SW480 (cell line): ENCODE measurements around the gene TFCP2L1.
"Not testable (repeated sequence)": the region's sequence is repeated elsewhere in the genome, so short reads cannot be mapped to it uniquely, and the experiment has no call there.

Experiments used
- DNase-seq: peaks from one replicate; pipeline ENCODE4 v3.0.0-alpha.2; 2016; ENCODE audit warnings: low spot score

TFCP2L1 gene

DNA sequence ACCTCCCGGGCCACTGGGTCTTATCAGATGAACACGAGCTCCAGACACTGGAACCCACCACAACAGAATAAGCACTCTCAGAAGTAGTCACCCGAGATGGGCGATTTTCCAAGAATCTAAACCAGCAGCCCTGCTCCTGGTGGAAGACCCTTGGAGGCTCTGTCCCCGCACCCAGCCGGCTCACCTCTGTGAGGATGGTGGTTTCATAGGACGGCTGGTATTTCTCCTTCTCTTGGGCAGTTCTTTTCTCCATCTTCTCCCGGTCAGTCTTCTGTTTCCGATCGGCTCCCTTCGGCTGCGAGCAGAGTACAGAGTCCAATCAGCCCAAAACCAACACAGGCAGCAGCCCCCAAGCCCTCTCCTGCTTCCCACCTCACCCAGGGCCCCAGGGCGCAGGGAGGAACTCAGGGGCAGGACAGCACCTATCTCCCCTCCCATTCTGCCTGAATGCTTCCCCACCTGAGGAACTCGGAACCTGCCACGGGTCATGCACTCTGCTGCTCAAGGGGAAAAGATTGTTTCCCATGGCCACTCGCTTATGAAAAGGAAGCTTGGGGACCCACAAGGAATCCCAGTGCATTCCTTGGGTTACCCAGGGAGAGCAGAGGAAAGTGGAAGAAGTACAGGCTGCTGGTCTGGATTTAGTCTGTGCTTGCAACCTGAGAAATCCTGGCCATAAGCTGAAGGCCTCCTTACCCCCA lies 42.7 kb downstream of the TFCP2L1 start:
- no peak for DNase-seq

DNA sequence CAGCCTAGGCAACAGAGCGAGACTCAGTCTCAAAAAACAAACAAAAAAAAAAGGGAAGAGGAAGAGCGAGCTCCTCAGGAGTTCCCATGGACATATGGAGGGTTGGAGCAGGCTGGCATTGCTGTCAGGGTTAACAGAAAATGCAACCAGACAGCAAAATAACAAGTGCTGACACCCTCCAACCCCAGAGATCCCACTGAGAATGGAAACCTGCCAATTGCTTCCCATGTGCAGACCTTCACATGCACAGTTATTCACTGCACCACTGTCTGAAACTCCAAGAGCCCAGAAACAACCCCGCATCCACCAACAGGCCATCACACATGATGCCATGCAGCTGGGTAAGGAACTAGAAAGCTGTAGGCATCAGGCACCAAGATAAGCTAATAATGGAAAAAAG lies 43.5 kb downstream of the TFCP2L1 start:
- DNase-seq: no peak

DNA sequence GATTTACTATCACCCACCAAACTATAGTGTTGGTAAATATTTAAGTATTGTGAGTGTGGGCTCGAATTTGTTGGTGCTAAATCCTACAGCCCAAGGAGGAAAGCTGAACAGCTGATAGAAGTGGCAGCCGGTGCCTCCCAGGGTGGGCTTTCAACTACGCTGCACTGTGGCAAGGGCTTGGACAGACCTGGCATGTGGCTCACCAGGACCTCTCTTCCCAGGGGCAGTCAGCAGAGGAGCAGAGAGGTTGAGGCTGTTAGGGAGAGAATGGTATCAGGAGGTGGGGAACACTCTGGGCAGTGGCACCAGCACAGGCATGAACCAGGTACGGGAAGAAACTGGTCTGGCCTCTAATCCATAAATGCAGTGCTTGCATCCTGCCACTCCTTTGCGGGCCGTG lies 44.6 kb downstream of the TFCP2L1 start:
- no peak for DNase-seq

DNA sequence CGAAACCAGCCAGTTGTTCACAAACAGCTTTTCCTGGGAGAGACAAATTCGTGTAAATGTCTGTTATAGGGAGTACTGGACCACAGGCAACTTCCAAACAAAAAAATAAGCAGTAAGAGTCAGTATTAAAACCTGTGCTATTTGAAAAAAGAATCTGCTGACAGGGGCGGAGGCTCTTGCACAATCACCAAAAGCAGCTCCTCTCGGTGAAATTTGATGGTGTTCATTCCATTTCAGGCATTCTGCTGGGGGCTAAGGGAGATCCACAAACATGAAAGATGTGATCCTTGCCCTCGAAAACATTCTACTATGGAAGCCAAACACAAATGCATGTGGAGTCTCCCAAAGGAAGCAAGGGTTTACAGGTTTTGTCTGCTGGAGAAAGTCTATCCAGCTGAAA lies 45.0 kb downstream of the TFCP2L1 start:
- no peak for DNase-seq

DNA sequence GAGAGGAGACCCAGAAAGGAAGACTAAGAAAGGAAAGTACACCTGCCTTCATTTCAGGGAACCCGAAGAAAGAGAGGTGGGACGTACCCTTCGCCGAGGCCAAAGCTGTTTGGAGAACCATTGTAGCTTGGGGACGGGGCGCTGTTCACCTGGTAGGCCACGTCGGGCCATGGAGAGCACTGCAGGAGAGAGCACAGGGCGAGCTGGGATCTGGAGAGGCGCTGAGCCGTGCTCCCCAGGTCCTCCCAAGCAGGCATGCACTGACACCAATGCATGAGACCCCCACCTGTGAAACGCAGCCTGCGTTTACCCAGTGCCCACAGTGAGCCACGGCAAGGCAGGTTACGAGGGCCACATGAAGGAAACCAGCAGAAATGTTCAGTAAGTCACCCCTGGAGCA lies 45.5 kb downstream of the TFCP2L1 start:
- no peak for DNase-seq

DNA sequence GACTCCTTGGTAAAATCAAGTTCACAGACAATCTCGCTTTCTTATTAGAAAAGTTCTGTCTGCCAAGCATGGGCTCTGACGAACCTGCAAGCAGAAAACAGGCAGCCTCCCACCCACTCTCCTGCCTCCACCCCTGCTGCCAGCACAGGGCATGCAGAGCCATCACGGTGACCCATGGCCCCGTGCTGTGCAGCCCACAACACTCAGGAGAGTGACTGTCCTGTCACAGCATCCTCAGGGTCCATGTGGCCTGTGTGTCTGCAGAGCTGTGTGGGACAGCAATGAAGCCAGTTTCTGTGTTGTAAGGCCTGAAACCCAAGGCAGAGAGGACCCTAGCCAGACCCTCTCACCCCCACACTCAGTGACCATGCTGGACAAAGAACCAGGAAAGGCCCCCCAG lies 46.2 kb downstream of the TFCP2L1 start:
- DNase-seq: no peak

DNA sequence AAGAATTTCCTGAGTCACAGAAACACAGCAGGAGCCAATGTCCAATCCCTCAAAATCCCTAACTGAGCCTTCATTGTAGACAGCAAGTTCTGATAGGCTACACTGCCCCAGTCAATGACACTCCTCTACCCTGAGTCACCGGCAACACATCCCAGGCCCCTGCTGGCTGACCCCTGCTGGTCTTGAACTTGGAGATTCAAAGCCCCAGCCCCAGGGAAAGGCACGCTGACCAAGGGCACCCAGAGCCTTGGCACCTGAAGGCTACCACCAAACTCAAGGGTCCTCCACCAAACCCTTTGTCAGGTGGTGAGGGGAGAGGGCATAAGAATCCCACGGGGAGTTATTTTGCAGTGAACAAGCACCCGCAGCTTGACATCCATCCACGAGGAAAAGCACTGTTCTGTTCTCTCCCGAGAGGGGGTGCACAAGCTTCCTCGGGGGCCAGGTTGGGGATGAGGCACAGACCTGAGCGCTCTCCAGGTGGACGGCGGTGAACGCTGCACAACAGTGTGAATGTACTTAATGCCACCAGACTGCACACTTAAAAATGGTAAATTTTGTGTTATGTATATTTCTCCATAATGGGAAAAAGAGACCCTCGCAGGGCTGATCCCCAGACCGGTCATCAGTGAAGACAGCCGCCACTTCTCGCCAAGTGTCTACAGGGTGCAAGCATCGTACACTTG lies 46.9 kb downstream of the TFCP2L1 start:
- DNase-seq: no peak

DNA sequence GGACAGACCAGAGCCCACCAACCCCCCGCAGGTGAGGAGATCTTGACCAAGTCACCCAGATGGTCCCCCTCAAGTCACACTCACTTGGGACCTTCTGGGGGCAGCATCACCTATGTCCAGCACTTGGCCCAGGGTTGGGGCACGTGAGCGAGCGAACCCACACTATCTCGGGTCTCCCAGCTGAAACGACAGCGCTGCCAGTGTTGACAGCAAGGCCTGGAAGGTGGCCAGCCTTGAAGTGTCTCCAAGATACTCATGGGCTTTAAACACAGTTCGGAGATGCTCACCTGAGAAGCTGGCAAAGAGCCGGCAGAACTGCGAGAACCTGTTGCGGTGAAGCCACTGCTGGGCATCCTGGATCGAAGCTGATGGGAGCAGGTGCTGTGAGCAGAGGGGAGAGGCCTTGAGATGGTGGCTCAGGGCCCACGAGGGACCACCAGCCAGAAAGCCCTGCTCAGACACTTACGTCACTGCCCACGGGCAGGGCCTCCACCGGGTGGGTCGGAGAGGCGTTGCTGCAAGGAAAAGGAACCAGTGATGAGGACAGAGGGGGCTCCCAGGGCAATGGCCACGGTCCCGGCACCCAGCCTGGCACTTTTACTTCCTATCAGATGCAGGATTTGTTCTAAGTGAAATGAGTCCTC lies 47.5 kb downstream of the TFCP2L1 start:
- DNase-seq: no peak

DNA sequence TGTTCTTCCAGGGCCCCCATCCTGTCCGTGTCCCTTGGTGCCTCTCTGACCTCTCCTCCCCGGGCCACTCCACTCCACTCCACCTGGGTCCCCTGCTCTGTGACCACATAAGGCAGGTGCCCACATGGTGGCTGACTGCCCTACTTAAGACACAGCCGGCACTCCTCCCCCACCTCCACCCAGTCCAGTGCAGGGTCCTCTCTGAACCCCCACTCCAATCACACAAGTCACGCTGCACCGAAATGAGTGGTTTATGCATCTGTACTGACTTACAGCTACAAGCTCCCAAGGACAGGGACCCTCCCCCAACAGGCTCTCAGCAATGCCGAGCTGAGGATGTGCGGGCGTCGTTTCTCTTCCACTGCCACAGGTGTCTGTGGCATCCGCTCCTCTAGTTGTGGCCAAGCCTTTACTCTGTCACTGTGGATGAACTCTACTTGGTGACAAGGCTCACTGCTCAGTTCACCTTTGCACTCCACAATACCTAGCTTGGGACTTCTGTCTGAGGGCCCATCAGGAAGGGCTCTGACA lies 48.3 kb downstream of the TFCP2L1 start:
- DNase-seq: no peak

DNA sequence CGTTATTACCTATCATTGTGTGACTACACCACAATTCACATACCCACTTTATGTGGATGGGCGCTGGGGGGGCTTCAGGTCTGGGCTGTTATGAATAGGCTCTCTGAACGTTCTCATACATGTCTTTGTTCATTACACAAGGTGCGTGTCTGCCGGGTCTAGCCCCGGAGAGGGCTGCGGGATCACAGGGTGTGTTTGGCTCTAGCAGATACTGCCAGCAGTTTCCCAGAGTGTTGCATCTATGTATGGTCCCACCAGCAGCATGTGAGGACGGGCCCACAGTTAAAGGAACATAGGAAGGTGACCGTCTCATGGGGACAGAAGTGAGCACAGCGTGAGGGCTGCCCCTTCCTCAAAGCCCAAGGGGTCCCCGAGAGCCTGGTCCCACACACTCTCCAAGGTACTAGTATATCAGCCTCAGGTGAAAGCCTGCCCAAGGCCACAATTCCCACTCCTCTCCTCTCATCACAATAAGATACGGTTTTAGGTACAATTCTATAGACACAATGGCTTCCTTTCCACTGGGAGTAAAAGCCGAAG lies 48.8 kb downstream of the TFCP2L1 start:
- DNase-seq: no peak

DNA sequence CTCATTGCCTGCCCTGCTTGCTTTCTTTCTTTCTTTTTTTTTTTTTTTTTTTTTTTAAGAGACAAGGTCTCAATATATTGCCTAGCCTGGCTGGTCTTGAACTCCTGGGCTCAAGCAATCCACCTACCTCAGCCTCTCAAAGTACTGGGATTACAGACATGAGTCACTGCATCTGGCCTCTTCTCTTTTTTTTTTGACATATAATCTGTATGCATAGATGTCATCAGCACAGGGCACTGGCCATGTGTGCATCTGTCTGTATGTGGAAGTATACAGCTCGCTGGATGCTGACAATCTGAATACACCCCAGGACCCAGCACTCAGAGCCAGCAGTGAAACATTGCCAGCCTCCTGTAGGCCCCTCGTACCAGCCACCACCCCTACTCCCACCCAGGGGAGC lies 49.5 kb downstream of the TFCP2L1 start:
- DNase-seq: no peak

DNA sequence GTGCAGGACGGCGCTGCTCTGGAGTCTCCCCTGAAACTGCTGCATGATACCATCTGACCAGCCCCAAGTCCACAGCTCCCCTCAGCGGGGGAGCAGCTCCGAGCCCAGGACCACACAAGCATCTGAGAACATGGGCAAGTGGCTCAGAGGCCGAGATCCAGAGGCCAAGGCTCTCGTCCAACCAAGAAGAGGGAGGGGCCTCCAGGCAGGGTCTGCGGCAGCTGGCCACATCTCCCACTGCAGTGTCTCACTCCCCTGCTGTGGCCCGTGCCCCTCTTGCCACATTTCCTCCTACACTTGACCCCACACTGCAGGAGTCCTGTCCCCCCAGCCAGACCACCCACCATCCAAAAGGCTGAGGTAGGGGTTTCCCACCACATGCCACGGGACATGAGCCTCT lies 50.2 kb downstream of the TFCP2L1 start:
- DNase-seq: no peak

DNA sequence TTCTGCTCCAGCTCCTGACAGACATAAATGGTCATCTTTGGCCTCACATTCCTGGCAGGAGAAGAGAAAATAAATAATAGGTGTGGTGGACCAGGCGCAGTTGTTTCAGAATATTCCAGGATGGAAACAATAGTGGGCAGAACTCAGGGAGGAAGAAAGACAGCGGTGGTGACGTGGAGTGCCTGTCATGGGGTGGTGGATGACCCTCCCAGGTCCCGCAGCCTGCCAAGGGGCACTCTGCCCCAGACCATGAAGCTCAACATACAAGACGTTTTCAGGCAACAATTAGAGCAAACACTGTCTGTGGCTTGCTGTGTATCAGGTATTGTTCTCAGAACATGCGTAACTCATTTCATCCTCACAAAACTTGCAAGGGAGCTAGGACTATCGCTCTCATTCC lies 50.9 kb downstream of the TFCP2L1 start:
- no peak for DNase-seq

DNA sequence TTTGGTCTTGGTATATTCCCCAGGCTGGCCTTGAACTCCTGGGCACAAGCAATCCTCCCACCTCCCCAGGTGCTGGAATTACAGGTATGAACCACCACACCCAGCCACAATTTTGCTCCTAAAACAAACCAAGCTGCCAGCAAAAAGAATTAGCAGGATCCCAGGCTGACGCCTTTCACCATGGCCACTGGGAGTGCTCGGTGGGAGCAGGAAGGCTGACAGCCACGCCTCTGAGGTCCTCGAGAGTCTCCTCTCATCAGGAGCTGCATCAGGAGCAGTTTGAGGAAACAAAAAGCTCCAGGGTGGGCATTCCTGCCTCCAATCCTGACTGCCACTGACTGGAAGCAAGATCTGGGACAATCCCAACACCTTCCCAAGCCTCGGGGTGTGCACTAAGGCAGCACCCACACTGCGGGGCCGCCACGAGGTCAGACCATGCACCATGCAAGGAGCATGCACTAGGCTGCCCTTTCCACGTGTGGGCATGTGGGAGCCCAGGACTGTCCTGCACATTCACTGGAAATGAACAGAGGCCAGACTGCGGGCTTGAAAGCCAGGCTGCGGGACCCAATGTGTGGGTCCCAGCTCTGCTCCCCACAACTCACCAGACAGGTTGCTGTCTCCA lies 51.4 kb downstream of the TFCP2L1 start:
- no peak for DNase-seq

DNA sequence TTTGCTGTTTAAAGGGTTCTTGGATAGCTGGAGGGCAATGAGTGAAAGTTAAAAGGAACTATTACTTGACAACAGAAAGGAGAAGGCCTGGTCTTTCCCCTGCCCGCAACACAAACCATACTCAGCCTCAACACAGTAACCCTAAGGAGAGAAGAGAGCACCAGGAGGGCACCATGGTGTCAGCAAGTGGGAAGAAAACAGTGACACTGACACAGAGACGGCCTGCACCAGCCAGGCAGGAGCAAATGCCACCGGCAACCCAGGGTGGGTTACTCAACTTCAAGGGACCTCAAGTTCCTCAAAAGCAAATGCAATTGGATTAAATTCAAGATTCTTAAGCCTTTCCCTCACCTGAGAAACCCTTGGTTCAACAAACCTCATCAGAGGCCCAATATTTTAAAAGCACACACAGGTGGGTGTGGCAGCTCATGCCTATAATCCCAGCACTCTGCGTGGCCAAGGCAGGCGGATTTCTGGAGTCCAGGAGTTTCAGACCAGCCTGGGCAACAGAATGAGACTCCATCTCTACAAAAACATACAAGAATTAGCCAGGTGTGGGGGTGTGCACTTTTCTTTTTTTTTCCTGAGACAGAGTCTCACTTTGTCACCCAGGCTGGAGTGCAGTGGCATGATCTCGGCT lies 52.3 kb downstream of the TFCP2L1 start:
- no peak for DNase-seq

DNA sequence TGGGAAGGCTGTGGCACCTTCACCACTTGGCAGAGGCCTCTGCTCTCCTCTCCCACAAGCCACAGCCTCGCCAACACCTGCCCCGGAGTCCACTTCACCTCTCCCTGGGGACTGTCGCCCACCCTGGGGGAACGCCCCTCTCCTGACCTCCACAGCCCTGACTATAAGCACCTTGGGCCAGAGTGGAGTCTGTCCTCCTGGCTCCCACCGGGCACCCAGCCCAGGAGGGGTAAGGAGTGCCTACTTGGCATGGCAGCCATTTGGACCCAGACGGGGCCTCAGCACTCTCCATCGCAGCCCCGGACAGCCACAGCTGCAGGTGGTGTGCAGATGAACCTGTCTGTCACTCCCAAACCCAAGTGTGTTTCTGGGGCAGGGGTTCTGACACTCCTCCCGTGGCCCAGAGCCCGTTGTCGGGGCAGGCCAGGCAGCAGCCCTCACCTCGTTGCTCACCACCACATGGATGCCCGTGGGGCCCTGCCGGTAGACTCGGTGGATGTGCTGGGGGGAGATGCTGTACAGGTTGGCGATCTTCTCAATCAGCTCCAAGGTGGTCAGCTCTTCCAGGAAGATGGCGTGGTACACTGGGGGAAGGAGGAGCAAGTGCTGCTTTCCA lies 53.5 kb downstream of the TFCP2L1 start:
- DNase-seq: no peak

DNA sequence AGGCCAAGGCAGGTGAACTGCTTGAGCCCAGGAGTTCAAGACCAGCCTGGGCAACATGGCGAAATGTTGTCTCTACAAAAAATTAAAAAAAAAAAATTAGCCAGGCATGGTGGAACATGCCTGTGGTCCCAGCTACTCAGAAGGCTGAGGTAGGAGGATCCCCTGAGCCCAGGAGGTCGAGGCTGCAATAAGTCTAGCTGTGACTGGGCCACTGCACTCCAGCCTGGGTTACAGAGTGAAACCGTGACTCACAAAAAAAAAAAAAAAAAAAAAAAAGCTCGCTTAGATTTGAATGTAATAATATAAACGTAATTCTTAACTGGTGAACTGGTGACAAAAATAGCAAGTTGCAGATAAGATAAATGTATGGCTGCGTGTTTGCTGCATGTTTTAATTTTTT lies 56.5 kb downstream of the TFCP2L1 start:
- no peak for DNase-seq

DNA sequence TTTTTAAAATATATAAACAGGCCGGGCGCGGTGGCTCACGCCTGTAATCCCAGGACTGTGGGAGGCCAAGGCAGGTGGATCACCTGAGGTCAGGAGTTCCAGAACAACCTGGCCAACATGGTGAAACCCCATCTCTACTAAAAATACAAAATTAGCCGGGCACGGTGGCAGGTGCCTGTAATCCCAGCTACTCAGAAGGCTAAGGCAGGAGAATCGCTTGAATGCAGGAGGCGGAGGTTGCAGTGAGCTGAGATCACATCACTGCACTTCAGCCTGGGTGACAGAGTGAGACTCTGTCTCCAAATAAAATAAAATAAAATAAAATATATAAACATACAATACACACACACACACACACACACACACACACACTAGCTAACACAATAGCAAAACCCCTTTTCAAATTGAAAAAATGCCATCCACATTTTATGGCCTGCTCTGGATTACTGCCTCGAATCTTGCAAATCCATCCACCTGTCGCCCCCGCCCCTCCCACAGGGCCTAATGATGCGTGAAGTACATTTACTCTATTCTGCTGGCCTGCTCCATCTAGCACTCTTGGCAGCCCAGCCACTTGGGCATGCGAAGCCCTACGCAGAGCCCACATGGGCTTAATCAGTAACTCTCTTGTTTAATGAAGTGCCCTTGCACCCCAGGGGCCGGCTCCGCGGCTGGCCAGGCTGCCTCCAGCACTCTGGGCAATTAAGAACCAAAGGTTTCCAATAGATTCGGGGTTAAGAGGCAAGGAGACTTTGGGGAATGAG lies 57.4 kb downstream of the TFCP2L1 start:
- DNase-seq: not testable (repeated sequence)

DNA sequence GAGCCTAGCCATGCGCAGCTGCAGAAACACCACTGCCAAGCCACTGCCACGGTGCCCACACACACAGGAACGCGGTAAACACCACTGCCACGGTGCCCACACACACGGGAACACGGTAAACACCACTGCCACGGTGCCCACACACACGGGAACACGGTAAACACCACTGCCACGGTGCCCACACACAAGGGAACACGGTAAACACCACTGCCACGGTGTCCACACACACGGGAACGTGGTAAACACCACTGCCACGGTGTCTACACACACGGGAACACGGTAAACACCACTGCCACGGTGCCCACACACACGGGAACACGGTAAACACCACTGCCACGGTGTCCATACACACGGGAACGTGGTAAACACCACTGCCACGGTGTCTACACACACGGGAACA lies 59.3 kb downstream of the TFCP2L1 start:
- DNase-seq: not testable (repeated sequence)

DNA sequence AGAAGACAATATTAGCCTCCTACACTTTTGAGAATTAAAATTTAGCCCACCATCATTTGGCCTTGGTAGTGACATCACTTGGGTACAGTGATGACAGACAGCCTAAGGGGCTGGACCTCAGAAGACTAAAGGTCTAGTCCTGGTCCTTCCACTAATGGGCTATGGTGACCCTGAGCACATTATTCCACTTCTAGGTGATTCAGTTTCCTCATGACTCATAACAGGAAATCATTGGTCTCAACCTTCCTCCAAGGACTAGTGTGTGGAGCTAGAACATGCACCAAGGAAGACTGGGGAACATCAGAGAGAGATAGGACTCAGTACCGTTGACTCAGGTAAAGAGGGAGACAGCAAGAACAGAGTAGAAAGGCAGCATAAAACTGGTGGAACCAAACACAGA lies 64.0 kb downstream of the TFCP2L1 start:
- no peak for DNase-seq

DNA sequence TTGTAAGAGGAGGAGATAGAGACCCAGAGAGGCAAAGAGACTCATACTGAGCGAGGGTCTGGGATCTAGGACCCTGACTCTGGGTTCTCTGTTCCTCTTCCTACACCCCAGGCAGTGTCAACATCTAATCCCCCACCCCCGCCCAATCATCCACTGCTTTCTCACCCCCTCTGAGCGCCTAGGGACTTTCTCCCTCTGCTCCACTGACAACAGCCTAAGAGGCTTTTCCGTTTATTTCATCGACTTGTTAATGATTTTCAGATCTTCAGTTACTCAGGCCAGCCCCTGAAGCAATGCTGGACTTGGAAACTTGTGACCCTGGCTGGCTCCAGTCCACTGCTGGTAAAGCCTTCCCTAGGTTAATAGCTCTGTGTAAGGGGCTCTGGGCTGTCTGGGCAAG lies 65.1 kb downstream of the TFCP2L1 start:
- no peak for DNase-seq
